PC-9 (cell line): ENCODE measurements around the gene AGL. TPM values are rescaled to one million over a fixed set of nuclear protein-coding genes. Genes with fewer than 3 reads are reported as not detected.
A peak's percentile ranks its signal among the peaks of the same experiment; 100 is the strongest.
"Not testable (repeated sequence)": the region's sequence is repeated elsewhere in the genome, so short reads cannot be mapped to it uniquely, and the experiment has no call there.

Experiments used
- BruUV-seq: library from RNA; stranded (reverse); fragments of 400-500 nt; replicated peaks from 2 replicates; lab custom pipeline; 2021; lab: Mats Ljungman, UMichigan
- CTCF ChIA-PET: fragments of 300-600 bp; sonication (Branson Sonifier 250); formaldehyde crosslinking; loops from one replicate; lab custom pipeline; 2022; ENCODE audit warnings: antibody characterized with exemption; lab: Charles Lee
- POLR2A ChIA-PET: fragments of 300-600 bp; sonication (Branson Sonifier 250); formaldehyde crosslinking; loops from one replicate; lab custom pipeline; 2022; ENCODE audit warnings: antibody characterized with exemption; ENCODE audit not compliant: unreplicated experiment; lab: Charles Lee
- DNase-seq, 2 experiments: peaks; one replicate each; pipeline versions ENCODE4 v3.0.0 to v3.0.0-alpha.2; 2015 to 2022; ENCODE audit warnings: mixed read lengths in 1 of 2
- H2AFZ ChIP-seq: fragments of 200-600 bp; sonication (generic); 2 replicates; pipeline ENCODE4 v1.8.1; 2017; ENCODE audit warnings: antibody characterized with exemption
- H3F3A ChIP-seq: fragments of 200-600 bp; sonication (generic); 2 replicates; pipeline ENCODE4 v1.8.1; 2017; ENCODE audit warnings: antibody characterized with exemption, mild to moderate bottlenecking, low read depth; ENCODE audit not compliant: insufficient read depth
- H3K27ac ChIP-seq: fragments of 200-600 bp; sonication (generic); 2 replicates; pipeline ENCODE4 v1.6.1; 2016; ENCODE audit warnings: mixed run types
- H3K27me3 ChIP-seq: fragments of 200-600 bp; sonication (generic); 2 replicates; pipeline ENCODE4 v1.6.1; 2016; ENCODE audit warnings: low read depth, mixed run types; ENCODE audit not compliant: insufficient read depth
- H3K36me3 ChIP-seq: fragments of 200-600 bp; sonication (generic); 2 replicates; pipeline ENCODE4 v1.6.1; 2016; ENCODE audit warnings: low read depth, mixed run types
- H3K4me1 ChIP-seq: fragments of 200-600 bp; sonication (generic); replicated peaks from 2 replicates; pipeline ENCODE4 v1.6.1; 2016; ENCODE audit warnings: mixed run types; ENCODE audit not compliant: insufficient read depth
- H3K4me2 ChIP-seq: fragments of 200-600 bp; sonication (generic); 2 replicates; pipeline ENCODE4 v1.6.1; 2017; ENCODE audit warnings: mixed run types
- H3K4me3 ChIP-seq: fragments of 200-600 bp; sonication (generic); 2 replicates; pipeline ENCODE4 v1.6.1; 2016; ENCODE audit warnings: mixed run types
- H3K79me2 ChIP-seq: fragments of 200-600 bp; sonication (generic); 2 replicates; pipeline ENCODE4 v1.6.1; 2017; ENCODE audit warnings: low read depth, mixed run types
- H3K9me2 ChIP-seq: fragments of 200-600 bp; sonication (generic); 2 replicates; pipeline ENCODE4 v1.8.1; 2017; ENCODE audit warnings: mild to moderate bottlenecking; ENCODE audit not compliant: insufficient read depth
- H3K9me3 ChIP-seq: fragments of 200-600 bp; sonication (generic); 2 replicates; pipeline ENCODE4 v1.8.1; 2016; ENCODE audit warnings: low read depth; ENCODE audit not compliant: insufficient read depth
- H4K20me1 ChIP-seq: fragments of 200-600 bp; sonication (generic); 2 replicates; pipeline ENCODE4 v1.8.1; 2017; ENCODE audit not compliant: insufficient read depth
- CTCF ChIP-seq: fragments of 200-600 bp; sonication (generic); conservative IDR thresholded peaks from 2 replicates; pipeline ENCODE4 v1.6.1; 2017; ENCODE audit warnings: mixed run types, antibody characterized with exemption, mild to moderate bottlenecking, moderate library complexity
- EZH2 ChIP-seq: fragments of 200-600 bp; sonication (generic); IDR thresholded peaks from 2 replicates; pipeline ENCODE4 v1.8.0; 2017; ENCODE audit warnings: antibody characterized with exemption, low read depth
- intact Hi-C: fragments of 100-400 bp; cut with micrococcal nuclease; formaldehyde crosslinking; loops from one replicate; pipeline ENCODE4 v1.10.0; 2022; ENCODE audit not compliant: unreplicated experiment
- total RNA-seq: library from RNA; stranded (reverse); gene quantifications from 2 replicates; pipeline ENCODE4 v1.2.3, GENCODE V29; 2021

AGL gene
- total RNA-seq, 1 experiment from 2014 or later: 15.7 TPM

DNA sequence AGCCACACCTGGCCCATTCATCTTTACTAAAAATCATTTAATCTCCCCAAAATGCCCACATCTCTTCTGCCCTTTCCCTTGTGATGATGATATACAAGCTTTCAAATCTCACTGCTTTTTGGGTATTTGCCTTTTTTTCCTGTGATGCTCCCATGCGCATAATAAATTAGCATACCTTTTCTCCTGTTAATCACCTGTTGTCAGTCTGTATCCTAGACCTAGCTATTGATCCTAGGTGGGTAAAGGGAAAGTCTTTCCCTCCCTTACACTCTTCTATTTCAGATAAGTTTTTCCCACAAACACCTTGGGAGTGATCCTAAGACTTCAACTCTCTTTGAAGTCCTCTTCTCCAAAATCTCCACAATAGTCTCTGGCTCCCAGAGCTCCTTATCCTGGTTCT is 107.7 kb downstream of the AGL start:
- TF ChIP-seq EZH2 (no peak), CTCF (no peak)
- no peak overlapping the region for H3K4me2 ChIP-seq
- H3K4me3 ChIP-seq: no peak overlapping the region
- H3K27me3 ChIP-seq: no peaks in the 10 kb centered on the region
- peaks cover 5% of the 10 kb centered on the region; the same call in 1 of the 2 replicates for H3F3A ChIP-seq
- H2AFZ ChIP-seq: 0 out of 2 replicates have a peak overlapping the region, but pooled peaks have one; percentile 4
- ChIA-PET POLR2A (no interaction called here), CTCF (no interaction called here)
- no peaks in the 10 kb centered on the region for H3K36me3 ChIP-seq
- peaks cover 8% of the 10 kb centered on the region for H3K9me3 ChIP-seq
- H3K27ac ChIP-seq: no peak overlapping the region
- no peaks in the 10 kb centered on the region for H3K79me2 ChIP-seq
- DNase-seq: no peak
- H3K4me1 ChIP-seq: peaks cover 5% of the 10 kb centered on the region
- BruUV-seq: no TSS peak
- intact Hi-C loops: no loop called here
- no peaks in the 10 kb centered on the region for H4K20me1 ChIP-seq
- no peaks in the 10 kb centered on the region for H3K9me2 ChIP-seq

DNA sequence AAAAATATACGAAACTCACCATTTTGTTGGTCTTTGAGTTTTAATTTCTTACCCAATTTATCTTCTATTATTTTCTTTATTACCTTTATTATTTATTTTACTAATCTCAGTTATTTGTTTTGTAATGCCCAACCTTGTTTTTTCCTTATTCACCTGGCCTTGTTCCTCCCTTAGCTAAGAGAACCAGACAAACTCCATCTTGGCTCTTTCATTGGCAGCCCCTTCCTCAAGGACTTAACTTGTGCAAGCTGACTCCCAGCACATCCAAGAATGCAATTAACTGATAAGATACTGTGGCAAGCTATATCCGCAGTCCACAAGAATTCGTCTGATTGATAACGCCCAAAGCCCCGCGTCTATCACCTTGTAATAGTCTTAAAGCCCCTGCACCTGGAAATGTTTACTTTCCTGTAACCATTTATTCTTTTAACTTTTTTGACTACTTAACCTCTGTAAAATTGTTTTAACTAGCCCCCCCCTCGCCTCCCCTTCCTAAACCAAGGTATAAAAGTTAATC is 109.1 kb downstream of the AGL start:
- BruUV-seq, H3K9me3 ChIP-seq, H3K27me3 ChIP-seq, H3K36me3 ChIP-seq, H3F3A ChIP-seq, POLR2A ChIA-PET, H3K4me2 ChIP-seq, CTCF ChIA-PET, intact Hi-C loops, H3K9me2 ChIP-seq, H2AFZ ChIP-seq, H3K79me2 ChIP-seq, DNase-seq, H3K4me3 ChIP-seq, H4K20me1 ChIP-seq, H3K27ac ChIP-seq: not testable (repeated sequence)
- peaks cover 20% of the 10 kb centered on the region for H3K4me1 ChIP-seq

DNA sequence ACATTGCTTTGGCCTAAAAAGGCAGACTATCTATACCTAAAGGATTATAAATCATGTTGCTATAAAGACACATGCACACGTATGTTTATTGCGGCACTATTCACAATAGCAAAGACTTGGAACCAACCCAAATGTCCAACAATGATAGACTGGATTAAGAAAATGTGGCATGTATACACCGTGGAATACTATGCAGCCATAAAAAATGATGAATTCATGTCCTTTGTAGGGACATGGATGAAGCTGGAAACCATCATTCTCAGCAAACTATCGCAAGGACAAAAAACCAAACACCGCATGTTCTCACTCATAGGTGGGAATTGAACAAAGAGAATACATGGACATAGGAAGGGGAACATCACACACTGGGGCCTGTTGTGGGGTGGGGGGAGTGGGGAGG is 110.1 kb downstream of the AGL start:
- Histone ChIP-seq H3F3A (peaks cover 16% of the 10 kb centered on the region), H3K4me1 (peaks cover 30% of the 10 kb centered on the region)
- POLR2A ChIA-PET, H3K36me3 ChIP-seq, H3K27me3 ChIP-seq, H2AFZ ChIP-seq, H3K79me2 ChIP-seq, CTCF ChIA-PET, BruUV-seq, H3K9me2 ChIP-seq, H3K9me3 ChIP-seq, H3K4me2 ChIP-seq, DNase-seq, H3K27ac ChIP-seq, H3K4me3 ChIP-seq, H4K20me1 ChIP-seq: not testable (repeated sequence)
- intact Hi-C loops: loop anchor here (10.0 kb wide), 1 partner anchor 45 kb away; no protein-coding TSS in a partner anchor

DNA sequence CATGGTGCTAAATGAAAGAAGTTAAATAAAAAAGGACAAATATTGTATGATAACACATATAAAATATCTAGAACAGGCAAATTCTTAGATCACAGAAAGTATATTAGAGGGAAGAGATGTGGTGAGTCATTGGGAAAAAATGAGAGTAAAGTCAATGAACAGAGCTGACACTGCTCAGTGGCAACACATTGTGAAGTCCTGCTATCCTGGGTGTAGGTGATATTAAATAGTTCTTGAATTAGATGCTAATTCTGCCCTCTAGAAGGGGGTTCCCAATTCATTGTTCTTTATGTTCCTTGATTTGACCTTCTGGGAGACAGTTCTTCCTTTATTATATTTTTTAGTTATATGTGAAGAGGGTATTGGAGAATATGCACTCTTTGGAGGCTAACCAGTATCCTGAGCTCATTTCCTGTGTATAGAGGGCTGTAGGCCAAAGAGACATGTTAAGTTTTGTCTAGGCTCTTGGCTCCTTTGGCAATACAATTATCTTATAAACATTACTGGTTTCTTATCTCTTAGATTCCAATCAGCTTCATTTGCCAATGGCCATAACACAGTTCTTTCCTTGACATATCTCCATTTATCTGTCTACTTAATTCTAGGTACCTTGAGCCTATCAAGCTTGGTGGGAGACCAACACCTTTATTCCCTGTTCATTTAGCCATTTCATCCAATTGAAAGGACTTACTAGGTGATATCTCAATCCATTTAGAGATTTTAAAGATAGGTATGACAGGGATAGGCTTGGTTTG is 113.1 kb downstream of the AGL start:
- Histone ChIP-seq H3K27ac (peak overlapping the region; percentile 14), H4K20me1 (no peaks in the 10 kb centered on the region), H3K9me3 (no peaks in the 10 kb centered on the region), H2AFZ (no peak overlapping the region), H3K4me3 (no peak overlapping the region), H3K9me2 (0 out of 2 replicates have a peak, but pooled peaks cover 9% of the 10 kb centered on the region), H3K79me2 (no peaks in the 10 kb centered on the region), H3K4me1 (peaks cover 47% of the 10 kb centered on the region), H3K4me2 (peak overlapping the region; percentile 26), H3K27me3 (no peaks in the 10 kb centered on the region), H3K36me3 (no peaks in the 10 kb centered on the region), H3F3A (peaks cover 27% of the 10 kb centered on the region)
- ChIA-PET CTCF (no interaction called here), POLR2A (no interaction called here)
- TF ChIP-seq EZH2 (no peak), CTCF (no peak)
- DNase-seq: peak in 1 of 2 experiments; percentile 60
- BruUV-seq: no TSS peak
- intact Hi-C loops: loop anchor here (10.0 kb wide), 1 partner anchor 48 kb away; no protein-coding TSS in a partner anchor
